SU-DHL-6 (cell line): ENCODE measurements around the gene NVL.

ENCODE experiments used
- CTCF ChIP-seq: fragments of 200-600 bp; sonication (generic); IDR thresholded peaks from one replicate; pipeline ENCODE4 v1.5.1; 2017; ENCODE audit warnings: antibody characterized with exemption, mild to moderate bottlenecking, low read length, moderate library complexity; ENCODE audit not compliant: insufficient read depth, poor library complexity, severe bottlenecking
- EZH2phosphoT487 ChIP-seq: fragments of 200-600 bp; sonication (generic), shearing (Covaris generic); conservative IDR thresholded peaks from 2 replicates; pipeline ENCODE4 v1.6.1; 2018; ENCODE audit warnings: mild to moderate bottlenecking, antibody characterized with exemption, low read length, moderate library complexity, mixed read lengths

DNA sequence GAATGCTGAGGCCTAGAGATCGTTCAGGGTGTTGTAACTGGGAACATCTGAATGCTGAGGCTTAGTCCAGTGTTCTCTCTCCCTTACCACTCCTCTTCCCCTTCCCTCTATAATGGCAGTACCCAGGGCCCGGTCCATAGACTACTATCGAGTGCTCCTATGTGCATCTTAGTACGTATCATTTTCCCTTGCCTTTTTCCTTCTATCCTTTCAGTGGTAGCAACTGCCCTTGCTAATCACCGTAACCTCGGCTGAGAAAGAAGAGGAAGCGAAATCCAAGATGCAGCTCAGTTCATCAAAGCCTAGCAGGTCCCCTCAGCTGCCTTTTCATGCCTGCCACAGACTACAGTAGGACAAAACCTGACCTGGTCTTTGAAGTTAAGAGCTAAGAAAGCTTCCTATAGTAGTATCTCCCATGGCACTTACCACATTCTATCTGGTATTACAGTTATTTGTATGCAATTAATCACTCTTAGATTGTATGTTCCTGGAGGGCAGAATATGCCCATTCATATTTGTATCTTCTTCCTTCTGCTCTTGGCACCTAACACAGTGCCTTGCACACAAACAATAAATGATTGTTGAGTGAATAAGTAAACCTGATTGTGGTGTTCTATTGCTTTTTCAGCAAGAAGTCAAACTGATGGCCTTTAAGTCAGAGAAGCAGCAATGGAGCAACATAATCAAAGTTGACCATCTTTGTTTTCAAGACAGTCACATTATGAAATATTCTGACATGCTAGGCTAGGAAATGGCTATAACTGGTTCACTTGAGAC is 49.1 kb upstream of the NVL start:
- TF ChIP-seq CTCF (no peak), EZH2phosphoT487 (no peak)
